DMS53 treated with DMSO at 0.1 percent for 48 hours (cell line): ENCODE results near the gene SLC35A1.
A peak's percentile ranks its signal among the peaks of the same experiment; 100 is the strongest.
"Not testable (repeated sequence)": the region's sequence is repeated elsewhere in the genome, so short reads cannot be mapped to it uniquely, and the experiment has no call there.

Experiments used
- DNase-seq: peaks from one replicate; lab custom pipeline; 2025; ENCODE audit not compliant: unreplicated experiment; lab: John Stamatoyannopoulos, UW

The SLC35A1 gene, protein sequence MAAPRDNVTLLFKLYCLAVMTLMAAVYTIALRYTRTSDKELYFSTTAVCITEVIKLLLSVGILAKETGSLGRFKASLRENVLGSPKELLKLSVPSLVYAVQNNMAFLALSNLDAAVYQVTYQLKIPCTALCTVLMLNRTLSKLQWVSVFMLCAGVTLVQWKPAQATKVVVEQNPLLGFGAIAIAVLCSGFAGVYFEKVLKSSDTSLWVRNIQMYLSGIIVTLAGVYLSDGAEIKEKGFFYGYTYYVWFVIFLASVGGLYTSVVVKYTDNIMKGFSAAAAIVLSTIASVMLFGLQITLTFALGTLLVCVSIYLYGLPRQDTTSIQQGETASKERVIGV

DNA sequence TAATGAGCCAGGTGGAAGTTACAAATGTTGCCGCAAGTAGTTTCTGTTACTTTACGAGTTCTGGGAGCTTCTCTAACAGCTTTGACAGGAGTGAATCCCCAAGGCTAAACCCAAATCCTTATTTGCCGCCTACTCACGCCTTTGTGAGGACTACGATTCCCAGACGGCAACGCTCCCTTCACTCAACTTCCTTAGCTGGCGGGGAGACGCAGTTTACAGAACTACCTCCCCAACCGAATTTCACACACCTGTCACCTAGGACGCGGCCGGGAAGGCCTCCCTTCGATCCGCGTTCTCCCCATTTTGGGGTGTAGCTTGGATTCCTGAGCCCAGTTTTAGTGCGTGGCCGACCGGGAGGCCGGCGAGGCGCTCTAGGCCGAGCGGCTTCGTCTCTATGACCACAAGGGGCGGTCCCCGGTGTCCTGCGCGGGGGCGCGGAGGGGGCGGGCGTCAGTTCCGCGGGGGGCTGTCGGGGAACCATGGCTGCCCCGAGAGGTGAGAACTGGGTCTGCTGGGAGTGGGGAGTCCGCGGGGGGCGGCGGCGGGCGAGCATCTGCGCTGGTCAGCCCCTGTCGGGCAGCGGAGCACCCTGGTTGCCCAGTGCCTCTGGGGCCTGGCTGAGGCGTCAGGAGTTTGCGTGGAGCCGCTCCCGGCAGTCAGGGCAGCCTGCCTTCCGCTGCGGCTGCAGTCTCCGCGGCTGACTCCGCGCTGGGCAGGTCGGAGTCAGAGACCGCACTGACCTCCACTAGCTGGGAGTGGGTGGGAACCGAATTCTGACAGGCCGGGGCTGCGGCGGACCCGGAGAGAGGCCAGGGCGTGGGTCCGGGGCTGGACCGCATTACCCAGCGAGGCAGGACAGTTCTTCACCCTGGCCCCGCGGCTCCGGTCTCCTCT, at the start of gene SLC35A1:
SLC35A1 (plus strand) TSS at position 450 of the 894 bp plus-strand sequence; CDS start at position 480, 30 bp downstream.
- peak; percentile 52 for DNase-seq

DNA sequence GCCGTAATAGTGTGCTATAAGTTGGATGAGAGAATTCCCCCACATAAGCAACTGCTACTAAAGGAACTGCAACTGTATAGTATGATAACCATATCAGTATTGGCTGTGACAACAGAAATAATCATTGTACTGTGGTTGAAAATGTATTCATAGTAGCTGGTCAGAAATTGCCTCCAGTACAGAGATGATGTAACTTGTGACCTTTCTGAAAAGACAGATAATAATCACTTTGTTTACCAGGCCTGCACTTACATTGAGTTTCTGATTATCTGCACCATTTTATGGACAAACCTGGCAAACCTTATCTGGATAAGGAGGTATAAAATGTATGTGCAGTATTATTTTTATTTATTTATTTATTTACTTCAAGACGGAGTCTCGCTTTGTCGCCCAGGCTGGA, 46.0 kb upstream of the SLC35A1 start:
- no peak for DNase-seq

- no peak for DNase-seq
These were observed 42.3 kb upstream of the SLC35A1 start for GRCh38 chr6:87430499-87430898.

- no peak for DNase-seq
These were observed 41.5 kb upstream of the SLC35A1 start for GRCh38 chr6:87431263-87431662.

- DNase-seq: peak; percentile 0
These were observed 36.3 kb upstream of the SLC35A1 start for GRCh38 chr6:87436435-87436834.

GRCh38 chr6:87441711-87442110, 31.1 kb upstream of the SLC35A1 start:
- no peak for DNase-seq

DNA sequence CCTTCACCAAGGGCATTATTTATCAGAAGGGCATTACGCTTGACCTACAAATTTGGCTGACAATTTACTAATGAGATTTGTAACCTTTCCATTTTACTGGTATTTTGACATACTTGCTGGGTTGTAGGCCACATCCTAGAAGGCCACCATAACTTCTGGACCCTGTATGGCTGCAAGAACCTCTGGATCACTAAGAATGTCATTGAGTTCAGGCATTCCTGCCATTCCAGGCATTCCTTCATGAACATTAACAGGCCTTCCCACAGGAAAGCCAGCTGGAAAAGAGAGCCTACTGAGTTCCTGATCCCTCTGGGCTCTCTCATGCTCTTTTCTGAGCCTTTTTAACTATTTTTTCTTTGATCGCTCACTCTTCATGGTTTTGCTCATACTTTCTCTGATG, 28.4 kb upstream of the SLC35A1 start:
- DNase-seq: no peak

- DNase-seq: no peak
These were observed 7.7 kb upstream of the SLC35A1 start for GRCh38 chr6:87465051-87465450.

DNA sequence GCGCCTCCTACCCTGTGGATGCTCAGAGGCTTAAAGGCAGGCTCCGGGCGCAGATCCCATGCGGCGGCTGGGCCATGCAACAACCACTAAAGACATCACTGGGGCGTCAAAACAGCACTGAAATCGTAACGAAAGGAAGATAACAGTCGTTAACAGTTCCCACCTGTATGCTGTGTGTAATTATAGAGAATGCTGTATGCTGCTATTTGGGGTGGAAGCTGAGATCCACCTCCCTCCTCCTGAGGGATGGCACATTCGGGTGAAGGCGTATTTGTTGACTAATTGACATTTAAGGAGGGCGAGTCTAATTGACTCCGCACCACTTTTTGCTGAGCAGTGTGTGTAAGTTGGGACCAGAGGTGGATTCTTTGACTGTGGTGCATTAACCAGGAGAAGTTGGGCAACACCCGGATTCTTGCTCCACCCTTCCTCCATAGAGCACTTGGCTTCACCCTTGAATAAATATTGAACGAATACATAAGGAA, 687 bp downstream of the SLC35A1 start:
- DNase-seq: no peak

DNA sequence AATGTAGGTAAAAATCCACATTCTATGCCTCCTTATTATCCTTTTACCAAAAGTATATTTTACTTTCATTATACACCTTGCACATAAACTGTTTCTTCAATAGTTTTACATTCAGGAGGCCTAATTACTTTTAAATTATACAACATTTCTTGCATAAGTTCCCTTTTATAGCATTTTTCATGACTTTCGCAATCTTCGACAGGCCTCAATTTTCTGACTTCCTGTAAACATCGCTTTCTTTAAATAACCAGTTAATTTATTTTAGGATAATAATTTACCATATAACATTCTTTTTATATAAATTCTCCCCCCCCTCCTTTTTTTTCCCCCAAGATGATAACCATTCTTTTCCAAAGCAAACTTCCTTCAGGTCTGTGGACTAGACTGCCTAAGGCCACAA, 9.2 kb downstream of the SLC35A1 start:
- no peak for DNase-seq

GRCh38 chr6:87482366-87482765, 9.6 kb downstream of the SLC35A1 start:
- no peak for DNase-seq

DNA sequence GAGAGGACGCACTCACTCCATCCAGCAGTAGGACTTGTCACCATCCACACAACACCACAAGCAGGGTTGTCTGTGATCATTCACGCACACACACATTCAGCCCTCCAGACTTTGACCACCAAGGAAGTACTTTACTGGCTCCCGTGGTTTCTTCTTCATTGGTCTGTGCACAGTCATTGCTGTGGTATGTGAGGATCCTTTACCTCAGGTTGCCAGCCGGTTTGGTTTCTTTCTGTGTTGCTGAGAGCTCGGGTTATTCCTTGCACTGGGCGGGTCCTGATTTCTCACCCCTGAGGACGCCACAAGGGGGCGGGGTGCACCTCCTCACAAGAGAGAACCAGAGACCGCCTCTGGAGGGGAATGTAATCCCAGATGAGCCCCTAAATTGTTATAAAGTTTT, 11.2 kb downstream of the SLC35A1 start:
- DNase-seq: no peak

DNA sequence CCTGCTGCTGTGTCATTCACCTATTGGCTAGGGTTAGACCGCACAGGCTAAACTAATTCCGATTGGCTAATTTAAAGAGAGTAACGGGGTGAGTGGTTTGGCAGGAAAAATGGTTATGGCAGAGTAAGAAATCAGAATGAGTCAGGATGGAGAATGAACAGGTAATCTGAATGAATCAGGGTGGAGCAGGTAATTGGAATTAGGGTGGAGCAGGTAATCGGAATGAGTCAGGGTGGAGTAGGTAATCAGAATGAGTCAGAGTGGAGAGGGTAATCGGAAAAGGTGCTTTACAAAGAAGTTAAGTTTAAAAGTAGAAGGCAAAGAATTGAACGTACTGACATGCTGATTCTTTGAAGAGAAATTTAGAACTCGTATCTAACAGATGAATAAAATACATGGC, 11.7 kb downstream of the SLC35A1 start:
- DNase-seq: no peak

DNA sequence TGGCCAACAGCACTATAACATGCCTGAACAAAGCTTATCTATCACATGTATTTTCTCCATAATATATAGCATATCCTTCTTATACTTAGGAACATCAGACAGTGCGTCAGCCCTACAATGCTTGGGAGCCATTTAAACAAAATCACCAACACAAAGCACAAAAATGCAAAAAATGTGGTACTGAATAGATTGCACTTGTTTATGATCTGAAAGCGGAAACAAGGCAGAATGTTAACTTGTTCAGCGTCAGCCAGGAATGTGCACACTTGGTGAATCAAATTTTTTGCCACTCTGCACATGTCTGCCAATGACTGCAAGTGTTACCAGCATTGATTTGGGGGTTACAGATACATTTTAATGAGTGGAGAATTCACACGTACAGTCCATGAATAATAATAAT, 14.8 kb downstream of the SLC35A1 start:
- DNase-seq: no peak

DNA sequence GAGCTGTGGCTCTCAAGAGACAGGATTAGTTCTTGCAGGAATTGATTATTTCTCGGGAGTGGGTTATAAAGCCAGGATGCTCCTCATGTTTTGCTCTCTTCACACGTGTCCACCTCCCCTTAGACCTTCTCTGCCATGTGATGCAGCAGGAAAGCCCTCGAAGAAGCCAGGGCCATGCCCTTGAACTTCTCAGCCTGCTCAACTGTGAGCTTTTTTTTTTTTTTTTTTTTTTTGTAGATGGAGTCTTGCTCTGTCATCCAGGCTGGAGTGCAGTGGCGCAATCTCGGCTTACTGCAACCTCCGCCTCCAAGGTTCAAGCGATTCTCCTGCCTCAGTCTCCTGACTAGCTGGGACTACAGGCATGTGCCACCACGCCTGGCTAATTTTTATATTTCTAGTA, 16.6 kb downstream of the SLC35A1 start:
- not testable (repeated sequence) for DNase-seq

- DNase-seq: no peak
These were observed 22.1 kb downstream of the SLC35A1 start for GRCh38 chr6:87494761-87495422.

GRCh38 chr6:87498048-87498447, 25.3 kb downstream of the SLC35A1 start:
- DNase-seq: no peak

DNA sequence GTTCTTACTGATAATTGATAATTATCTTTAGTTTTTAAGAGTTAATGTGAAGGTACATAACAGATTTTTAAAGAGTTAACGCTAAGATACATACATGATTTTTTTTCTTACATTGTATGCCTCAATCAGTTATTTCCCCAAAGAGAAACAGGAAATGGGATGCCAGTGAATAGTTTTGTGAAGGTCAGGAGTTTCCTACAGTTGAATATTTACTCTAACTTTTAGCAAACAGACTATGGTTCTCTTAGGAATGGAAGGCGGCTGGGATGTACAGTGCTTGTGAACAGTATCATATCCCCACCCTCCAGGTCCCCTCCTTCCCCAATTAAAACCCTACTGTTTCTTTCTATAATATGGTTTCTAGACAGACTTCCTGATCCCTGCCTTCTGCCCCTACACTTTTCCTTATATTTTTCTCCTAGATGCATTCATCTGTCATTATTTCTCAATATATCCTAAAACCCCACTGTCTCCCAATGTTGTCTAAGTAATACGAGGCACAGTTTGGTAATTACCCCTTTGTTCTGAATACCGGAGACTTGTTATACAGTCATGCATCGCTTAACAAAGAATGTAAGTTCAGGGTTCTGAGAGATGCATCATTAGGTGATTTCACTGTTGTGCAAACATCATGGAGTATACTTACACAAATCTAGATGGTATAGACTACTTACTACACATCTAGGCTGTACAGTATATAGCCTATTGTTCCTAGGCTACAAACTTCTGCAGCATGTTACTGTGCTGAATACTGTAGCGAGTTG, 29.2 kb downstream of the SLC35A1 start:
- DNase-seq: no peak

DNA sequence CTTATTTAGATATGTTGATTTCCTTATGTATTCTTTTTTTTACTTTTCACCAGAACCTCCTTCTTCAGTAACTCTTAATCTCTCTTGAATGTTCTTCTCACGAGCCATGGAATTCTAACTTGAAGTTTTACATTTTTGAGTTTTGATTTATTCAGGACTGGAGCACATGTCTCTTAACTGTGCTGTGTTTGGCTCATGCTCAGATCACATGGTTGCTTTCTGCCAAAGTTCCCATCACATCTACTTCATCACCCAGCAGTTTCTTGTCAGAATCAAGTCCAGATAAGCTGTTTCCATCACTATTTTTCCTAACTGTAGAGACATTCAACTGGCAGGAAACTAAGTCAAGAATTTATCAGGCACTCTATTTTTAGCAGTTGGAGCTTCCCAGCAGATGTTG, 31.7 kb downstream of the SLC35A1 start:
- DNase-seq: no peak

- no peak for DNase-seq
These were observed 42.1 kb downstream of the SLC35A1 start for GRCh38 chr6:87514831-87515230.

GRCh38 chr6:87518453-87518852, 45.7 kb downstream of the SLC35A1 start:
- no peak for DNase-seq
